ENCODE data around the gene UBE2E2.
"Not testable (repeated sequence)": the region's sequence is repeated elsewhere in the genome, so short reads cannot be mapped to it uniquely, and the experiment has no call there.

Gene UBE2E2

DNA sequence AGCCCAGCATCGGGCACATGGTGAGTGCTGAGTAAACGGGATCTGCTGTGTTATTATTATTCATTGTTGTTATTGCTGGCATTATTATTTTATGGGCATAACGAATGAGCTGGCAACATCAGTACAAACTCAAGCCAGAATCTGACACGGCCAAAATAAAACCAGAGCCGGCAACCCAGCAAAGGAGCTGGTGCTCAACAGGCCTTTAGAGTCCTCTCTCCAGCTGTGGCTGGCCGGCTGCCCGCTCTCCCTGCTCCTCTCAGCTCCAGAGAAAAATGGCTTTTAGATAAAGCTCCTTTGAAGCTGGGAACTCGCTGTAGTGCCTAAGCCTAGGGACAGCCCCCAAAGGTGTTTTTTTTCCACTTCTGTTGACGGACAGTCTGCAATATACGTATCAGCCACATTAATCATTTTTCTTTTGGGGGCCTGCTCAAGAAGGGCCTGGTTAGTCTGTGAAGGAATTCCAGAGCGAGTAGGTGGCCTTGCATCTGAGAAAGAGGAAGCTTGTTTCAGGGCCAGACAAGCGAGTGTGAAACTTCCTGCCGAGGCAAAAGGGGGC, 408.7 kb downstream of the UBE2E2 start:
- DNase-seq (ENCODE audit: low spot score): no peak
- in situ Hi-C loops (cut with MboI; ENCODE audit: low pct_unique_long_range_greater_than_20kb, low sequenced_read_pairs, unreplicated experiment): no loop called here
- TF ChIP-seq, protein P1, sequence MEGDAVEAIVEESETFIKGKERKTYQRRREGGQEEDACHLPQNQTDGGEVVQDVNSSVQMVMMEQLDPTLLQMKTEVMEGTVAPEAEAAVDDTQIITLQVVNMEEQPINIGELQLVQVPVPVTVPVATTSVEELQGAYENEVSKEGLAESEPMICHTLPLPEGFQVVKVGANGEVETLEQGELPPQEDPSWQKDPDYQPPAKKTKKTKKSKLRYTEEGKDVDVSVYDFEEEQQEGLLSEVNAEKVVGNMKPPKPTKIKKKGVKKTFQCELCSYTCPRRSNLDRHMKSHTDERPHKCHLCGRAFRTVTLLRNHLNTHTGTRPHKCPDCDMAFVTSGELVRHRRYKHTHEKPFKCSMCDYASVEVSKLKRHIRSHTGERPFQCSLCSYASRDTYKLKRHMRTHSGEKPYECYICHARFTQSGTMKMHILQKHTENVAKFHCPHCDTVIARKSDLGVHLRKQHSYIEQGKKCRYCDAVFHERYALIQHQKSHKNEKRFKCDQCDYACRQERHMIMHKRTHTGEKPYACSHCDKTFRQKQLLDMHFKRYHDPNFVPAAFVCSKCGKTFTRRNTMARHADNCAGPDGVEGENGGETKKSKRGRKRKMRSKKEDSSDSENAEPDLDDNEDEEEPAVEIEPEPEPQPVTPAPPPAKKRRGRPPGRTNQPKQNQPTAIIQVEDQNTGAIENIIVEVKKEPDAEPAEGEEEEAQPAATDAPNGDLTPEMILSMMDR (IDR thresholded peaks at IDR 0.05; ENCODE audit: extremely low read depth, insufficient read depth, missing control alignments): no peak

DNA sequence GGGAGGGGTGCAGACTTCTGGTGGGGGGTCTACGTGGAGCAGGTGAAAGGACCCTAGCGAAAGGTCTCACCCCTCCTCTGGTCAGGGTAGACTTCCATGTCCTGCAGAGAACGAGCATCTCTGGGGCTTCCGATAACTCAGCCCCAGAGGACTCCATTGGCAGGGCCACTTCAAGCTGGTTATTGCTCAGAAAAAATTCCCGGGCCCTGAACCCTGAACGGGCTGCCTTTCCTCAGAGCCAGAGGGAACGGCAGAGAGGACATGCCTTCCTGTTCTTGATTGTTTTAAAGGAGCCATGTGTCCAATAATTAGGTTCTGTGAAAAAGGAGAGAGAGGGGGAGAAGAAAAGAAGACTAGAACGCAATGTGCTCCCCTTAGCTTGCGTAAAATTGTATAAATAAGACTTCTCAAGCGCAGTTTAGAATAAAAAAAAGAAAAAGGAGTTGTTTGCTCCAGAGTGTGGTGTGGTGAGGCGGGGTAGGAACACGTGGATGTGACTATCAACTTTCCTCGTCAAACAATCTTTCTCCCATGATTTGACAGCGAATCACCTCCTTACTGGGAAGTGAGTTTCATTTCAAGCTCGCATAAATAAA, 409.3 kb downstream of the UBE2E2 start:
- no peak for DNase-seq (ENCODE audit: low spot score)
- TF ChIP-seq, protein P1 (IDR thresholded peaks at IDR 0.05; ENCODE audit: extremely low read depth, insufficient read depth, missing control alignments): no peak
- in situ Hi-C loops (cut with MboI; ENCODE audit: low pct_unique_long_range_greater_than_20kb, low sequenced_read_pairs, unreplicated experiment): no loop called here

- in situ Hi-C loops (cut with MboI; ENCODE audit: low pct_unique_long_range_greater_than_20kb, low sequenced_read_pairs, unreplicated experiment): no loop called here
- DNase-seq (ENCODE audit: low spot score): no peak
- TF ChIP-seq, protein P1 (IDR thresholded peaks at IDR 0.05; ENCODE audit: extremely low read depth, insufficient read depth, missing control alignments): no peak
Measured at GRCh38 chr3:23615068-23615467, 411.9 kb downstream of the UBE2E2 start.

DNA sequence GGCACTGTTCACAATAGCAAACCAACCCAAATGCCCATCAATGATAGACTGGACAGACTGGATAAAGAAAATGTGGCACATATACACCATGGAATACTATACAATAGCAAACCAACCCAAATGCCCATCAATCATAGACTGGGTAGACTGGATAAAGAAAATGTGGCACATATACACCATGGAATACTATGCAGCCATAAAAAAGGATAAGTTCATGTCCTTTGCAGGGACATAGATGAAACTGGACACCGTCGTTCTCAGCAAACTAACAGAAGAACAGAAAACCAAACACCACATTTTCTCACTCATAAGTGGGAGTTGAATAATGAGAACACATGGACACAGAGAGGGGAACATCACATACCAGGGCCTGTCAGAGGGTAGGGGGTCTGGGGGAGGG, 415.3 kb downstream of the UBE2E2 start:
- DNase-seq (ENCODE audit: low spot score); in situ Hi-C loops (cut with MboI; ENCODE audit: low pct_unique_long_range_greater_than_20kb, low sequenced_read_pairs, unreplicated experiment): not testable (repeated sequence)

DNA sequence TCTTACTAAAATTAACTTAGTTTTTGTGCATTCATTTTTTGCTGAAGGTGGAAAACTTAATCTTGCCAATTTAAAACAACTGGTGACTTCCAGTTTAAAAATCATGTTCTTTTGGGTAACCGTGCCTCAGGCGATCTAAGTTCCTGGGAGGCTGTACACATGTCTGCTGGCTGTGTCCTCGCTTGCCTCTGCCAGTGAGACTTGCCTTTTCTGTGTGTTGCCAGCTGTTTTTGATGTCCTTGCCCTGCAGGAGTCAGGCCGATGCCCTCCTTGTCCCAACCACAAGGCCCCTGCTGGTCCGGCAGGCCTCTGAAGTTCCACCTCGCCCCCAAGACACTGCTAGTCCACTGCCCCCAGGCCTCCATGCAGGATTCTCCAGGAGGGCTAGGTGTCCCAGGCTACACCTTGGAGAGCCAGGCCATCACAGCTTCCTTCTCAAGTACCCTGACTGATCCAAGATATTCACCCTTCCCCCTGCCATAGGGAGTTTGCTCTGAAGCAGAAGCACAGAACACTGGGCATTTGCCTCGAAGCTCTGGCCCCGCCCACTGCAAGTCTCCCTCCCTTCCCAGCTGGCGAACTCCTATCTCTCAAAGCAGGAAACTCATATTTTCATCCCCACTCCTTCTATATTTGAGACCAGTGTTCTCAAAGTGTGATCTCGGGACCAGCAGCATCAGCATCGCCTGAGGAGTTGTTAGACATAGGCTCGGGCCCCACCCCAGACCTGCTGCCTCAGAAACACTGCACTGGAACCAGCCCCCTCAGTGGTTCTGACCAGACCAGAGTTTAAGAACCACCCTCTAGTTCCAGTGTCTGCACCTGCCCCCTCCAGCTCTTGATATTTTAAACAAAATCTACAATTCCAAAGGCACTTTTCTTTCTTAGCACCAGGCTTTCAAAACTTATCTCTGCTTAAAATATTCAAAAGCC, 416.8 kb downstream of the UBE2E2 start:
- in situ Hi-C loops (cut with MboI; ENCODE audit: low pct_unique_long_range_greater_than_20kb, low sequenced_read_pairs, unreplicated experiment): no loop called here
- DNase-seq (ENCODE audit: low spot score): no peak
- TF ChIP-seq, protein P1 (IDR thresholded peaks at IDR 0.05; ENCODE audit: extremely low read depth, insufficient read depth, missing control alignments): no peak

DNA sequence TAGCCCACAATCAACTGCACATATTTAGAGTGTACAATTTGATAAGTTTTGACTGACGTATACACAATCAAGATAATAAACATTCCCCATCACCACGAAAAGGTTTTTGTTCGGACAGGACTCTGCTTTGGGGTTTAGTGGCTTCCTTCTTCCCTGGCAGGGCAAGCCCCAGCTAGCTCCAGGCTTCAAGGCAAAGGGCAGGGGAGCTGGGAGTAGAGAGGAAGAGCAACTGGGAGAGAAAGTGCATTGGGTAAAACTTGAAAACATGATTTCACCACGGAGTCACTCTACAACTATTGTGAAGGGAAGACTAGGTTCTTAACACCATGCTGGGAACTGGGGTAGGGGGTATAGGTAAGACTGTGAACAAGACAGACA, 417.5 kb downstream of the UBE2E2 start:
- in situ Hi-C loops (cut with MboI; ENCODE audit: low pct_unique_long_range_greater_than_20kb, low sequenced_read_pairs, unreplicated experiment): no loop called here
- TF ChIP-seq, protein P1 (IDR thresholded peaks at IDR 0.05; ENCODE audit: extremely low read depth, insufficient read depth, missing control alignments): no peak
- DNase-seq (ENCODE audit: low spot score): no peak

DNA sequence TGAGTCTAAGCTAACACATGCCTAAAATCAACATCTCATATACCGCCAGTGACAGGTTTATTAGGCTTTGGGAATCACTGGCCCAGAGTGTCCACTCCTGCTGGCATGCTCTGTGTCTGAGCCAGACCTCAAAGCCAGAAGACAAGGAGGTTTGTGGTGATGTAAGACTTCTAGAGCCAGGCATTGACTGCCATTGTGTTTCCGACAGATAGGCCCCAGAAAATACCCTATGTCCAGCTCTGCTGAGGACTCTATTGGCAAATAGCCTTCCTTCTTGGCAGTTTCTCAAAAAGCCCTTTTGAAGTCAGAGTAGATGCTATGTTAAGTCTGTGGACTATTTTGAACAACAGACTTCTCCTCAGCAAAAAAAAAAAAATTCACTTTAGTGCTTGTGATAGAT, 420.7 kb downstream of the UBE2E2 start:
- TF ChIP-seq, protein P1 (IDR thresholded peaks at IDR 0.05; ENCODE audit: extremely low read depth, insufficient read depth, missing control alignments): no peak
- in situ Hi-C loops (cut with MboI; ENCODE audit: low pct_unique_long_range_greater_than_20kb, low sequenced_read_pairs, unreplicated experiment): no loop called here

More for the DNA sequence above, 420.7 kb downstream of the UBE2E2 start:
- DNase-seq (ENCODE audit: low spot score): no peak
